ENCODE data around the gene ZNF768. TPM values are rescaled to one million over a fixed set of nuclear protein-coding genes. Genes with fewer than 3 reads are reported as not detected.
A peak's percentile ranks its signal among the peaks of the same experiment; 100 is the strongest.

ZNF768 gene
- total and polyA plus RNA-seq, 7 experiments from 2014 or later = 1.6 to 8.5 (median 7.1) TPM

DNA sequence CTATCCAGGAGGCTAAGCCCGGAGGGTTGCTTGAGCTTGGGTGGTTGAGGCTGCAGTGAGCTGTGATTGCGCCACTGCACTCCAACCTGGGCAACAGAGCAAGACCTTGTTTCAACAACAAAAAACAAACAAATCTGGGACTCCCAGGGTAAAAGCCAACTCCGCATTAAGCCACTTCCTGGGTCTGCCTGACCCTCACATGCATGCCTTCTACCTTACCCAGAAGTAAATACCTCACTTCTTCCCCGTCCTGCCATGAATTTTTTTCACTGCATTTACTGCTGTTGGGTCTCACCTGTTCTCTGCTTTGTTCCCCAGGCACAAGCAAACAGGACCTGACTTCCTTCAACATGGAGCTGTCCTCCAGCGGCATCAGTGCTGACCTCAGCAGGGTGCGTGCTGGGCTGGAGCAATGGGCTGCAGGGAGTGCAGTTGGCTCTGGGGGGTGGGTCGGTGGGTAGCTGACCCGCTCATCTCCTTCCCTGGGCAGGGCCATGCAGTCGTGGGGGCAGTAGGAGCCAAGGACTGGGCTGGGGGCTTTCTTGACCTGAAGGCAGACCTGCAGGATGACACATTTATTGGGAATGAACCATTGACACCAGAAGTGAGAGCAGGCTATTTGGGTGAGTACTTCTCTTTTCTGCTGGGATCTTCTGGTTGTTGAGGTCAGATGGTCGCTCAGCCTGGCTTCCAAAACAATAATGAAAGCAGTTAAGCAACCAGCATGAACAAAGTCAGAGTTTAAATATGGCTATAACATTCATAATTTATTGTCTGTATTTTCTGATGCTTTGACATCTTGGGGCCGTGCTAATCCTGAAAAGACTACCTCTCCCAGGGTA is 37.4 kb downstream of the ZNF768 start:
- no peak for DNase-seq
- H3K27me3 Mint-ChIP-seq = no peaks in the 10 kb centered on the region
- Histone ChIP-seq H3K27ac (ENCODE audit: low read depth, low read length) (peak overlapping the region; percentile 32), H3K36me3 (ENCODE audit: control insufficient read depth in 2 of 3, insufficient read depth in 3 of 3, low read length in 3 of 3) (peaks cover 12 to 85% (median 30%) of the 10 kb centered on the region in 3 experiments), H3K9me3 (ENCODE audit: control insufficient read depth in 2 of 3, low read length in 3 of 3) (no peaks in the 10 kb centered on the region), H3K4me3 (ENCODE audit: low read length) (no peak overlapping the region), H3K4me1 (ENCODE audit: control insufficient read depth in 2 of 2, insufficient read depth in 2 of 2, low read length in 2 of 2) (peaks cover 0 to 7% of the 10 kb centered on the region in 2 donors), H3K27me3 (ENCODE audit: control insufficient read depth in 2 of 2, insufficient read depth in 2 of 2, low read length in 2 of 2) (no peaks in the 10 kb centered on the region)
- intact Hi-C loops (cut with micrococcal nuclease) = no loop called here
- no peak overlapping the region for H3K4me3 Mint-ChIP-seq
- H3K27ac Mint-ChIP-seq = peak overlapping the region in 8 of 9 donors; percentile 40 to 83 (median 72)
- H3K36me3 Mint-ChIP-seq = peaks cover 15 to 46% (median 20%) of the 10 kb centered on the region in 5 donors
- peaks cover 16 to 51% (median 27%) of the 10 kb centered on the region in 7 donors for H3K4me1 Mint-ChIP-seq
- CTCF ChIA-PET = interaction anchor here (0.6 kb wide), 1 partner anchor 70 kb away, joined by 4 read pairs; no protein-coding TSS in a partner anchor
- no peak for ATAC-seq
- POLR2A ChIA-PET = interaction anchor here (0.9 to 1.9 kb wide), 5 partner anchors 16 to 121 kb away, joined by 3 to 6 read pairs (median 3); partner anchors contain the start of gene ZNF689
- H3K9me3 Mint-ChIP-seq = peaks cover 0 to 2% (median 0%) of the 10 kb centered on the region in 11 donors

DNA sequence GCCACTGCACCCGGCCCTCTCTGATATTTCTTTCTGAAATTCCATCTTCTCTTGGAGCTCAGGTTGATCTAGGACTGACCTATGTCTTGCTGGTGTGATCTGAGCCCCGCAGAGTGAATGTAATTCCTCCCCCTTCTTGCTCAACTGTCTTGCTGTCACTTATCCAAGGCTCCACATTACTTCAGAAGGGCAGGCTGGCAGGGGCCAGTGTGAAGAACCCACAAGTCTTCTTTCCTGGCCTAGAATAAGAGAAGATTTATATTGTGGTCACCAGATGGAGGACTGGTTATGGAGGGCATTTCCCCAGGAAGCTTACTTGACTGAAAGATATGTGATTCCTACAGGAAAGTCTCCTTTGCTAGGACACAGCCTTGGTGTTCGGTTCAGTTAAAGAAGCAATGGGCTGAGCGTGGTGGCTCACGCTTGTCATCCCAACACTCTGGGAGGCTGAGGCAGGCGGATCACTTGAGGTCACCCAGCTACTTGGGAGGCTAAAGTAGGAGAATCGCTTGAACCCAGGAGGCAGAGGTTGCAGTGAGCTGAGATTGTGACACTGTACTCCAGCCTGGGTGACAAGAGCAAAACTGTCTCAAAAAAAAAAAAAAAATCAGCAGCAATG is 40.4 kb downstream of the ZNF768 start:
- Mint-ChIP-seq H3K9me3 (peaks cover 0 to 2% (median 0%) of the 10 kb centered on the region in 11 donors), H3K27me3 (no peaks in the 10 kb centered on the region), H3K4me1 (peaks cover 18 to 58% (median 30%) of the 10 kb centered on the region in 7 donors), H3K36me3 (peaks cover 19 to 57% (median 22%) of the 10 kb centered on the region in 5 donors), H3K27ac (peak overlapping the region; percentile 47 to 90 (median 71)), H3K4me3 (peak overlapping the region in 1 of 10 donors; percentile 17)
- ATAC-seq (no peak), DNase-seq (no peak)
- Histone ChIP-seq H3K4me3 (ENCODE audit: low read length) (no peak overlapping the region), H3K4me1 (ENCODE audit: control insufficient read depth in 2 of 2, insufficient read depth in 2 of 2, low read length in 2 of 2) (peaks cover 0 to 11% of the 10 kb centered on the region in 2 donors), H3K36me3 (ENCODE audit: control insufficient read depth in 2 of 3, insufficient read depth in 3 of 3, low read length in 3 of 3) (peaks cover 18 to 98% (median 48%) of the 10 kb centered on the region in 3 experiments), H3K27me3 (ENCODE audit: control insufficient read depth in 2 of 2, insufficient read depth in 2 of 2, low read length in 2 of 2) (no peaks in the 10 kb centered on the region), H3K9me3 (ENCODE audit: control insufficient read depth in 2 of 3, low read length in 3 of 3) (no peaks in the 10 kb centered on the region), H3K27ac (ENCODE audit: low read depth, low read length) (peak overlapping the region; percentile 43)
- intact Hi-C loops (cut with micrococcal nuclease) = no loop called here
- CTCF ChIA-PET = interaction anchor here (0.7 kb wide), 1 partner anchor 14 kb away, joined by 5 read pairs; no protein-coding TSS in a partner anchor
- POLR2A ChIA-PET = interaction anchor here (0.6 to 1.8 kb wide), 7 partner anchors 9 to 66 kb away, joined by 3 to 7 read pairs (median 5); no protein-coding TSS in a partner anchor

DNA sequence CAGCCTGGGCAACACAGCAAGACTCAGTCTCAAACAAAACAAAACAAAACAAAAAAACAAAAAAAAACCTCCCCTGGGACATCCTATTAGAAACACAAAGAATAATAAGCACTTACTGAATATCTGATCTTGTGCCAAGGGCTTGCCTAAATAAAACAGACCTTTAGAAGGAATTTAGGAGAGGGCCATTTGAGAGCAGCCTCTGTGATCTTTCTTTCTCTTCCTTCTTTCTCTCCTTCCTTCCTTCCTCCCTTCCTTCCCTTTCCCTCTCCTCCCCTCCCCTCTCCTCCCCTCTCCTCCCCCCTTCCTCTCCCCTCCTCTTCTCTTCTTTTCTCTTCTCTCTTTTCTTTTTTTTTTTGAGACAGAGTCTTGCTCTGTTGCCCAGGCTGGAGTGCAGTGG is 41.5 kb downstream of the ZNF768 start:
- ChIA-PET POLR2A (interaction anchor here (0.7 to 3.3 kb wide), 6 partner anchors 13 to 111 kb away, joined by 3 to 22 read pairs (median 5); partner anchors contain the start of genes DCTPP1 and ITGAL), CTCF (no interaction called here)
- Histone ChIP-seq H3K27ac (ENCODE audit: low read depth, low read length) (no peak overlapping the region), H3K9me3 (ENCODE audit: control insufficient read depth in 2 of 3, low read length in 3 of 3) (no peaks in the 10 kb centered on the region), H3K4me3 (ENCODE audit: low read length) (no peak overlapping the region), H3K27me3 (ENCODE audit: control insufficient read depth in 2 of 2, insufficient read depth in 2 of 2, low read length in 2 of 2) (no peaks in the 10 kb centered on the region), H3K36me3 (ENCODE audit: control insufficient read depth in 2 of 3, insufficient read depth in 3 of 3, low read length in 3 of 3) (peaks cover 18 to 98% (median 58%) of the 10 kb centered on the region in 3 experiments), H3K4me1 (ENCODE audit: control insufficient read depth in 2 of 2, insufficient read depth in 2 of 2, low read length in 2 of 2) (peaks cover 0 to 21% of the 10 kb centered on the region in 2 donors)
- H3K36me3 Mint-ChIP-seq = peaks cover 16 to 58% (median 23%) of the 10 kb centered on the region in 5 donors
- H3K4me3 Mint-ChIP-seq = peak overlapping the region in 1 of 10 donors; percentile 12
- no peaks in the 10 kb centered on the region for H3K27me3 Mint-ChIP-seq
- ATAC-seq (no peak), DNase-seq (no peak)
- intact Hi-C loops (cut with micrococcal nuclease) = no loop called here
- peaks cover 18 to 61% (median 35%) of the 10 kb centered on the region in 7 donors for H3K4me1 Mint-ChIP-seq
- peaks cover 0 to 2% (median 0%) of the 10 kb centered on the region in 11 donors for H3K9me3 Mint-ChIP-seq
- H3K27ac Mint-ChIP-seq = peak overlapping the region in 7 of 9 donors; percentile 41 to 82 (median 68)

DNA sequence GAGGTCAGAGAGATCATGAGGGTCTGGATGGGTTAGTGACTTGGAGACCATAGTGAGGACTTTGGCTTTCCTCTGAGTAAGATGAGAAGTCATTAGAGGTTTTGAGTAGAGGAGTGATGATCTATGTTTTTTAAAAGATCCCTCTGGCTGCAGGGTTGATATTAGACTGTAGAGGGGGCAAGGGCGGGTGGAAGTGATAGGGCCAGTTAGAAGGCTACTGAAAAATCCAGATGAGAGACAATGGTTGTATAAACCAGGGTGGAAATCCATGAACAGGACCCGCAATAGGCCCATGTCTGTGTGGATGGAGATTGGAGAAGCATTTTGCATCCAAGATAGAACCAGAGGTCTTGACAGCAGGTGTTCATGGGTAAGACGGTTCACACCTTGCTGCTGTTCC is 44.0 kb downstream of the ZNF768 start:
- no peak overlapping the region for H3K4me3 ChIP-seq (ENCODE audit: low read length)
- H3K4me3 Mint-ChIP-seq = peak overlapping the region in 7 of 10 donors; percentile 2 to 64 (median 10)
- CTCF ChIA-PET = interaction anchor here (1.3 kb wide), 2 partner anchors 32 to 53 kb away, joined by 3 read pairs; no protein-coding TSS in a partner anchor
- peaks cover 23 to 92% (median 64%) of the 10 kb centered on the region in 3 experiments for H3K36me3 ChIP-seq (ENCODE audit: control insufficient read depth in 2 of 3, insufficient read depth in 3 of 3, low read length in 3 of 3)
- no peaks in the 10 kb centered on the region for H3K27me3 Mint-ChIP-seq
- H3K27me3 ChIP-seq (ENCODE audit: control insufficient read depth in 2 of 2, insufficient read depth in 2 of 2, low read length in 2 of 2) = no peaks in the 10 kb centered on the region
- H3K36me3 Mint-ChIP-seq = peaks cover 12 to 57% (median 18%) of the 10 kb centered on the region in 5 donors
- DNase-seq (peak in 2 of 9 donors; percentile 18 to 21), ATAC-seq (peak; percentile 42)
- intact Hi-C loops (cut with micrococcal nuclease) = no loop called here
- H3K9me3 ChIP-seq (ENCODE audit: control insufficient read depth in 2 of 3, low read length in 3 of 3) = no peaks in the 10 kb centered on the region
- H3K4me1 Mint-ChIP-seq = peaks cover 35 to 65% (median 48%) of the 10 kb centered on the region in 7 donors
- H3K9me3 Mint-ChIP-seq = peaks cover 0 to 2% (median 0%) of the 10 kb centered on the region in 11 donors
- peaks cover 7 to 36% of the 10 kb centered on the region in 2 donors for H3K4me1 ChIP-seq (ENCODE audit: control insufficient read depth in 2 of 2, insufficient read depth in 2 of 2, low read length in 2 of 2)
- peak overlapping the region; percentile 0 for H3K27ac ChIP-seq (ENCODE audit: low read depth, low read length)
- H3K27ac Mint-ChIP-seq = peak overlapping the region; percentile 57 to 99 (median 86)
- POLR2A ChIA-PET = interaction anchor here (0.6 to 3.7 kb wide), 6 partner anchors 10 to 447 kb away, joined by 3 to 22 read pairs (median 6); partner anchors contain the start of genes ITGAL and SEPHS2

DNA sequence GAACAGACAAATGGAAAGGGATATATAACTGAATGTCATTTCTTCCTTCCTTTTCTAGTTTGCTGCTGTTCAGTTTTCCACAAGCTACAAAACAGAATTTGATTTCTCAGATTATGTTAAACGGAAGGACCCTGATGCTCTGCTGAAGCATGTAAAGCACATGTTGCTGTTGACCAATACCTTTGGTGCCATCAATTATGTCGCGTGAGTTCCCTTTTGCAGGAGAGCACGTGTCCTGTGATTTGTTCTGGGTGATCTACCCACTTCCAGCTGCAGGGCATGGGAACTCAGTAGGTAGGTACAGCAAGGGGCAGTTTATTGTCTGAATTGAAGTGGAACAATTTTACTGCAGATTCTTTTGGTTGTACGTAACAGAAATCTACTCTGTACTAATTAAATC is 45.0 kb downstream of the ZNF768 start:
- peaks cover 17 to 46% of the 10 kb centered on the region in 2 donors for H3K4me1 ChIP-seq (ENCODE audit: control insufficient read depth in 2 of 2, insufficient read depth in 2 of 2, low read length in 2 of 2)
- Mint-ChIP-seq H3K27ac (peak overlapping the region in 8 of 9 donors; percentile 43 to 87 (median 72)), H3K9me3 (peaks cover 0 to under 1% (median 0%) of the 10 kb centered on the region in 11 donors), H3K4me3 (no peak overlapping the region), H3K4me1 (peaks cover 41 to 71% (median 55%) of the 10 kb centered on the region in 7 donors), H3K27me3 (no peaks in the 10 kb centered on the region), H3K36me3 (peaks cover 12 to 60% (median 22%) of the 10 kb centered on the region in 5 donors)
- H3K9me3 ChIP-seq (ENCODE audit: control insufficient read depth in 2 of 3, low read length in 3 of 3) = no peaks in the 10 kb centered on the region
- POLR2A ChIA-PET = interaction anchor here (0.6 to 3.7 kb wide), 9 partner anchors 12 to 127 kb away, joined by 3 to 15 read pairs (median 5); partner anchors contain the start of gene SEPHS2
- peaks cover 28 to 91% (median 60%) of the 10 kb centered on the region in 3 experiments for H3K36me3 ChIP-seq (ENCODE audit: control insufficient read depth in 2 of 3, insufficient read depth in 3 of 3, low read length in 3 of 3)
- no peak for DNase-seq
- no peaks in the 10 kb centered on the region for H3K27me3 ChIP-seq (ENCODE audit: control insufficient read depth in 2 of 2, insufficient read depth in 2 of 2, low read length in 2 of 2)
- CTCF ChIA-PET = interaction anchor here (0.6 to 1.3 kb wide), 4 partner anchors 31 to 214 kb away, joined by 3 read pairs; no protein-coding TSS in a partner anchor
- no peak overlapping the region for H3K4me3 ChIP-seq (ENCODE audit: low read length)
- ATAC-seq = no peak
- intact Hi-C loops (cut with micrococcal nuclease) = no loop called here
- H3K27ac ChIP-seq (ENCODE audit: low read depth, low read length) = no peak overlapping the region
